Ovary (tissue), 9 donors: ENCODE measurements around the gene GMPR2. TPM values are rescaled to one million over a fixed set of nuclear protein-coding genes. Genes with fewer than 3 reads are reported as not detected.

ENCODE experiments used
- DNase-seq, 5 donors: peaks; one replicate each; pipeline ENCODE4 v3.0.0-alpha.2; 2019 to 2020
- H3K27ac ChIP-seq, 2 donors: fragments of 200-600 bp; one replicate each; pipeline versions ENCODE4 v1.5.1 to v1.8.0; 2019 to 2022
- H3K27me3 ChIP-seq: fragments of 200-600 bp; one replicate; pipeline ENCODE4 v1.8.0; 2022
- H3K36me3 ChIP-seq: fragments of 200-600 bp; sonication (generic); one replicate; pipeline ENCODE4 v1.5.1; 2019
- H3K4me1 ChIP-seq: one replicate; pipeline ENCODE4 v1.8.1; 2013; ENCODE audit warnings: mild to moderate bottlenecking, moderate library complexity; ENCODE audit not compliant: insufficient read depth
- H3K4me3 ChIP-seq: fragments of 200-600 bp; sonication (generic); one replicate; pipeline ENCODE4 v1.5.1; 2017
- H3K9me3 ChIP-seq, 2 donors: fragments of 200-600 bp in 1 of 2; sonication (generic) in 1 of 2; one replicate each; pipeline versions ENCODE4 v1.5.1 to v1.8.1; 2013 to 2019; ENCODE audit warnings: mild to moderate bottlenecking in 1 of 2, moderate library complexity in 1 of 2
- CTCF ChIP-seq, 3 donors: fragments of 450-650 bp in 2 of 3; fragments of 200-600 bp in 1 of 3; IDR thresholded peaks; one replicate each; pipeline versions ENCODE4 v1.5.1 to v1.8.0; 2016 to 2022; ENCODE audit warnings: antibody characterized with exemption in 3 of 3, mild to moderate bottlenecking in 1 of 3
- EP300 ChIP-seq: sonication (generic); formaldehyde crosslinking; IDR thresholded peaks from one replicate; pipeline ENCODE4 v1.6.1; 2017; ENCODE audit warnings: antibody characterized with exemption
- POLR2A ChIP-seq: fragments of 450-650 bp; IDR thresholded peaks from one replicate; pipeline ENCODE4 v1.6.1; 2017; ENCODE audit warnings: antibody characterized with exemption, mild to moderate bottlenecking, moderate library complexity
- WGBS, 3 donors: extraction: QIAGEN DNeasy Blood & Tissue Kit in 1 of 3; methylation state at CpG; one replicate each; pipeline versions ENCODE4 v1.1.5 to v1.1.7; 2013 to 2017; 5-methylcytosine and 5-hydroxymethylcytosine counted together
- intact Hi-C, 4 donors: fragments of 100-400 bp; cut with DNase I; formaldehyde crosslinking; loops; one replicate each; pipeline versions ENCODE4 v1.11.0 to v1.15.1; 2022 to 2023
- polyA plus RNA-seq, 2 donors: library from polyadenylated mRNA; stranded (reverse); fragments of 200-250 nt in 1 of 2; fragments of 350-450 nt in 1 of 2; fragmentation: Illumina TruSeq in 1 of 2; extraction: RNeasy Lipid Tissue Mini Kit (QIAGEN cat#74804) in 1 of 2; gene quantifications; one replicate each; pipeline ENCODE4 v1.2.3, GENCODE V29; 2013 to 2014
- total RNA-seq, 7 donors: library from RNA; depleted of rRNA in 2 of 7; stranded (reverse); fragments of >200 nt in 2 of 7; fragmentation: NEBNext Ultra II Directional in 3 of 7; extraction: Animal tissue kit (Norgen Biotek cat#: 25700) in 3 of 7; gene quantifications; one replicate each; pipeline versions ENCODE4 v1.1.0 to v1.2.4, GENCODE V29; 2016 to 2023
- donor health status: DM: no; HTN: no; CAD: no; lungs with moderate emphysema.
- donor health status: DM: no; HTN: no; CAD: no.
- donor health status: Bipolar disorder and iron deficiency.
- donor health status: DM: yes; HTN: yes; CAD: no.
- donor health status: DM: no; HTN: no; CAD: no.
- donor health status: DM: yes; HTN: yes; CAD: no.

Gene GMPR2
- total and polyA plus RNA-seq, 9 donors, result 46.2 to 85.7 (median 59.4) TPM

- no peaks in the 10 kb centered on the region for H3K36me3 ChIP-seq
- intact Hi-C loops, result no loop called here
- DNase-seq, result no peak
- peaks cover 3% of the 10 kb centered on the region for H3K4me1 ChIP-seq
- TF ChIP-seq EP300 (no peak), POLR2A (no peak), CTCF (IDR thresholded peaks at IDR 0.05) (no peak)
- WGBS, 3 donors, result 82 to 85% (median 83%) methylated on average over 16 of the region's 16 CpGs
- H3K9me3 ChIP-seq, result no peaks in the 10 kb centered on the region
- H3K27ac ChIP-seq, result no peak overlapping the region
- H3K27me3 ChIP-seq, result no peaks in the 10 kb centered on the region
- no peak overlapping the region for H3K4me3 ChIP-seq
Observed at GRCh38 chr14:24260026-24260779, 27.5 kb downstream of the GMPR2 start.

GRCh38 chr14:24260780-24261157, 28.0 kb downstream of the GMPR2 start:
- H3K36me3 ChIP-seq, result no peaks in the 10 kb centered on the region
- H3K27me3 ChIP-seq, result no peaks in the 10 kb centered on the region
- no peak for DNase-seq
- H3K4me3 ChIP-seq, result no peak overlapping the region
- intact Hi-C loops, result no loop called here
- no peak overlapping the region for H3K27ac ChIP-seq
- 81 to 89% (median 83%) methylated on average over 4 of the region's 4 CpGs for WGBS, 3 donors
- no peaks in the 10 kb centered on the region for H3K9me3 ChIP-seq
- peaks cover 3% of the 10 kb centered on the region for H3K4me1 ChIP-seq
- no peak for TF ChIP-seq POLR2A
- no peak for TF ChIP-seq CTCF (IDR thresholded peaks at IDR 0.05)
- TF ChIP-seq EP300, result no peak

GRCh38 chr14:24261256-24261968, 28.7 kb downstream of the GMPR2 start:
- intact Hi-C loops, result no loop called here

GRCh38 chr14:24261969-24262327, 29.2 kb downstream of the GMPR2 start:
- no peak overlapping the region for H3K27ac ChIP-seq
- no peak for DNase-seq
- H3K4me3 ChIP-seq, result no peak overlapping the region
- 90 to 94% (median 91%) methylated on average over 16 to 19 of the region's 19 CpGs for WGBS, 3 donors
- TF ChIP-seq EP300 (no peak), CTCF (IDR thresholded peaks at IDR 0.05) (no peak), POLR2A (no peak)
- intact Hi-C loops, result no loop called here
- H3K9me3 ChIP-seq, result no peaks in the 10 kb centered on the region
- H3K4me1 ChIP-seq, result peaks cover 3% of the 10 kb centered on the region
- H3K27me3 ChIP-seq, result no peaks in the 10 kb centered on the region
- H3K36me3 ChIP-seq, result no peaks in the 10 kb centered on the region

More at GRCh38 chr14:24261256-24261968, 28.7 kb downstream of the GMPR2 start:
- no peak for DNase-seq
- no peaks in the 10 kb centered on the region for H3K27me3 ChIP-seq
- no peak for TF ChIP-seq EP300
- no peak for TF ChIP-seq CTCF (IDR thresholded peaks at IDR 0.05)
- no peak for TF ChIP-seq POLR2A
- no peaks in the 10 kb centered on the region for H3K36me3 ChIP-seq
- no peak overlapping the region for H3K27ac ChIP-seq
- WGBS, 3 donors, result 85 to 91% (median 89%) methylated on average over 20 of the region's 20 CpGs
- H3K9me3 ChIP-seq, result no peaks in the 10 kb centered on the region
- no peak overlapping the region for H3K4me3 ChIP-seq
- peaks cover 3% of the 10 kb centered on the region for H3K4me1 ChIP-seq
